Nucleus accumbens (tissue), 56 donors: Measurements from ENCODE around the gene C19orf33.

ENCODE experiments used
- DNase-seq, 56 donors: peaks; one replicate each; lab custom pipeline; 2025; lab: John Stamatoyannopoulos, UW

Gene C19orf33

DNA sequence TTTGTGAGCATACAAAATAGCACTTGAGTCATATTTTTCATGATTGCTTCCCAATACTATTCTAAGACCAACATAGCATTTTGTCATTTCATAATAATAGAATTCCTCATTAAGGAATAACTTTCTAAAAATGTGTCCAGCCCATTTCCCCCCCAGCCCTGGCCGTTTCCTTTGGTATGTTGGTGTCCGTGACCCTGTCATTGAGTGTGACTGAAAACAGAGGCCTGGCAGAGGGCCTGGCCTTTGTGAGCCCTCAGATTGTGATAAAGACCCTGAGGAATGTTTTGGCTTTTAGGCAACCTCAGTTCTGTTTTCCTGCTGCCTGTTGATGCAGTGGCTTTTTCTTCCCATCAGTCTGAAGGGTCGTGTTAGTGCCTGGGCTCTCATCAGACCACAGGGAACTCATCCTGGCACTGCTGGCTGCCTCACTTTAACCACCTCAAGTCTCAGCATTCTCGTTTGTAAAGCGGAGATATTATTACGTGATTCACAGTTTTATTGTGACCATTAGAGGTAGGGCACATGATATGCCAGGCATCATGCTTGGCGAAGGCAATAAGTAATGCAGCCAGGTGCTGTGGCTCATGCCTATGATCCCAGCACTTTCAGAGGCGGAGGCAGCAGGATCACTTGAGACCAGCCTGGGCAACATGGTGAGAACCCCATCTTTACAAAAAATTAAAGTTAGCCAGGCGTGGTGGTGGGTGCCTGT lies 25.9 kb upstream of the C19orf33 start:
- no peak for DNase-seq

DNA sequence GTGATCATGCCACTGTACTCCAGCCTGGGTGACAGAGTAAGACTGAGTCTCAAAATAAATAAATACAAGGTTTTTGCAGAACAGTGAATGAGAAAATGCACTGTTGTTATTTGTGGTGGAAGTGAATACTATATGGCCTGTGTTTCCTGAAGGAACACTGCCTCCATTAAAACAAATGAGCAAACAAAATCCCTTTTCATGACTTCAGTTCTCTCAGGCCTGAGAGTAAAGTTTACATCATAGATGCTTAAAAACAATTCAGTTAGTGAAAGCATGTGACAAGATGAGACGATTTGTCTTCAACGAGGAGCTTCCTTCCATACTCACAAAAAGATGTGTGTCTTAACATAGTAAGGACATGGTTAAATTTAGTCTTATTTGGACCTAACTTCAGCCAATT lies 25.3 kb upstream of the C19orf33 start:
- no peak for DNase-seq

- DNase-seq, result no peak
Observed at GRCh38 chr19:38280030-38280921, 23.8 kb upstream of the C19orf33 start.

DNA sequence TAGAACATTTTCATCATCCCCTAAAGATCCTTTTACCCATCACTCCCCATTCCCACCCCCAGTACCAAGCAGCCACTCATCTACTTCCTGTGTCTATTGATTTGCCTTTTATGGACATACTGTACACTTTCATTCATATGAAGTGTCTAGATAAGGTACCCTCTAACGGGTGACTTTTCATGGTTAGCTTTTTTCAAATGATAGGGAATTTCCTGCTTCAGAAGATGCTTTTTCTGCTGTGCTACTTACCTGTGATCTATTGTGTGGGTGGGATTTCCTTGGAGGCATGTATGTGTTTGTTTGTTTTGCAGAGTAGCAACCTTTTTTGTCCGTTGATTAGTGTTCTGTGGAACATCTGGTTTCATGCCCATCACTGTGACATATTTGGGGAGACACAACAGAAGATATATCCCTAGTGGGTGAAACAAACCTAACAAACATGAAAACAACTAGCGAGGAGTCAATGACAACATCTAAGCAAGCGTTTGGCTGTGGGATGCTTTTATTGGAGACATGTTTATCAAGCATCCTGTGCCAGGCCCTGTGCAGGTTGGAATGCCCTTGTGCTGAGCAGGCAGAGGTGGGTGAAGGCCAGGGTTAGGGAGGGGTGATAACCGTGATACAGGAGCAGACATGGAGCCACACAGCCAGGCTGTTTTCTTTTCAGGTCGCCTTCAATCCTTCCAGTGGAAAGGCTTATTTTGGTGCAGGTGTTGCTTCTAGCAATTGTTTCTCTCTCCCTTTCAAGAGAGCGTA lies 22.1 kb upstream of the C19orf33 start:
- DNase-seq, result no peak

DNA sequence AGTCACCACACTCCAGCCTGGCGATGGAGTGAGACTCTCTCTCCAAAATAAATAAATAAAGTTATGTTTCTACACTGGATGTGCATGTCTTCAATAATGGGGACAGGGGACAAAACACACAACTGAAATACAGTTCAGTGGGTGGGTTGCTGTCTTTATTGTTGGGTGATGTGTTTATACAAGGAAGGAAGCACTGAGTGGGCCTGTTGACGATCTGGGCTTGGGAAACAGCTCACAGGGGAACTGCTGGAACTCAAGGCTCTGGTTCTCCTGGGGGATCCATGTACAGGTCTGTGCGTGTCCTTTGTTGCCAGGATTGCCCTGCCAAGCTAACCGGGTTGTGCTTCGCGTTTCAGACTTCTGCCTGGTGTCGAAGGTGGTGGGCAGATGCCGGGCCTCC lies 20.8 kb upstream of the C19orf33 start:
- no peak for DNase-seq

DNA sequence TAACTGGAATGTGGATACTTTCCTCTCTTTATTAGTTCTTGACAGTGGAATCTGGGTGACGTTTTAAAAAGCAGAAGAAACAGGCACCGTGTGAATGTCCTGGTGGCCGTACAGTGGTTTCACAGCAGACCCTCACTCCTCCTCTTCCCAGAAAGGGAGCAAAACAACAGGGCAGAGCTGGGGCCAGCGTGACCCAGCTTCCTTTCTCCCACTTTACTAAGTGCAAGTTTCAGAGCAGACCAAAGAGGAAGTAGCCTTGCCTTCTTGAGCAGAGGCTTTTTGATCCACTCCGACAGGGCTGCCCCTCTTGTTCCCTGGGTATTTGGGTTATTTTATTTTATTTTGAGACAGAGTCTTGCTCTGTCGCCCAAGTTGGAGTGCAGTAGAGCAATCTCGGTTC lies 19.6 kb upstream of the C19orf33 start:
- peak in 1 of 56 donors; percentile 14 for DNase-seq

GRCh38 chr19:38285567-38285966 lies 18.5 kb upstream of the C19orf33 start:
- no peak for DNase-seq

GRCh38 chr19:38287604-38288003 lies 16.4 kb upstream of the C19orf33 start:
- DNase-seq, result peak in 4 of 56 donors; percentile 8 to 23 (median 18)

GRCh38 chr19:38288123-38288855 lies 15.8 kb upstream of the C19orf33 start:
- DNase-seq, result peak in 1 of 56 donors; percentile 13

- peak in 10 of 56 donors; percentile 4 to 51 (median 22) for DNase-seq
Observed at GRCh38 chr19:38289955-38290354, 14.1 kb upstream of the C19orf33 start.

- no peak for DNase-seq
Observed at GRCh38 chr19:38290631-38291147, 13.4 kb upstream of the C19orf33 start.

DNA sequence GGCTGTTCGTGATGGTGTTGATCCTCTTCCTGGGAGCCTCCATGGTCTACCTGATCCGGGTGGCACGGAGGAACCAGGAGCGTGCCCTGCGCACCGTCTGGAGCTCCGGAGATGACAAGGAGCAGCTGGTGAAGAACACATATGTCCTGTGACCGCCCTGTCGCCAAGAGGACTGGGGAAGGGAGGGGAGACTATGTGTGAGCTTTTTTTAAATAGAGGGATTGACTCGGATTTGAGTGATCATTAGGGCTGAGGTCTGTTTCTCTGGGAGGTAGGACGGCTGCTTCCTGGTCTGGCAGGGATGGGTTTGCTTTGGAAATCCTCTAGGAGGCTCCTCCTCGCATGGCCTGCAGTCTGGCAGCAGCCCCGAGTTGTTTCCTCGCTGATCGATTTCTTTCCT lies 12.2 kb upstream of the C19orf33 start:
- DNase-seq, result no peak

DNA sequence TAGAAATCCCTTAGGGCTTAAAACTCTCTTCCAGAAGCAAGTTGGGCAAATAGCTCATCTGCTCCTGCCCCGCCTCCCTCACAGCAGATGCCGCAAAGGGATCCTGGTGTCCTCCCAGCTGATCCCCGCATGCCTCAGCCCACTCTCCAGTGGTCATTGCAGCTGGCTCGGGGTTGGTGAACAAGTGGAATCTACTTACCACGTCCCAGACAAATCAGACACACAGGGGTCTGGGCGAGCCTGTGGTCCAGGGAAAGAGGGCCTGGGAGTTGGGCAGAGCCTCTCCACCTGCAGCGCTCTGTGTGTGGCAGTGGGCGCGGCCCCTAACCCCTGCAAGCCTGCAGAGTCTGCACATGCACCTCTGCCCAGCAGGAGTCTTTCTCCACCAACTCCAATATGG lies 10.8 kb upstream of the C19orf33 start:
- DNase-seq, result no peak

DNA sequence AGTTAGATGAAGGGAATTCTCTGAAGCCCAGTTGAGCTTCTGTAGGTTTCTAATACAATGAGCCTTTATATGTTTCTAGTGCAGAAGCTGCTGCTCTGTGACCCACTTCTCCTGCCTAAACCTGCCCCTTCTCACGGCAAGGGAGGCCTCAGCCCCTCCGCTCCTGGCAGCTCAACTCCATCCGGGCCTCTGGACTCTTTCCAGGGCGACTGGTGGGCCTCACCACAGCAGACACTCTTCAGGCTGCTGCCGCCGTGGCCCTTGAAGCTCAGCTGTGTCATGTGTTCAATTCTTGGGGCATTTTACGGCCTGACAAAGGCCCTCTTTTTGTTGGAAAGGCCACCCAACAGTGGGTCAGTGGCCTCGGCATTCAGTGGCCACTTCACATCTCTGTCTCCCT lies 10.0 kb upstream of the C19orf33 start:
- DNase-seq, result peak in 25 of 56 donors; percentile 4 to 65 (median 24)

GRCh38 chr19:38298821-38299680 lies 5.0 kb upstream of the C19orf33 start:
- no peak for DNase-seq

GRCh38 chr19:38304352-38304865 lies 358 bp downstream of the C19orf33 start:
- DNase-seq, result no peak

GRCh38 chr19:38304866-38305429 lies 897 bp downstream of the C19orf33 start:
- no peak for DNase-seq

DNA sequence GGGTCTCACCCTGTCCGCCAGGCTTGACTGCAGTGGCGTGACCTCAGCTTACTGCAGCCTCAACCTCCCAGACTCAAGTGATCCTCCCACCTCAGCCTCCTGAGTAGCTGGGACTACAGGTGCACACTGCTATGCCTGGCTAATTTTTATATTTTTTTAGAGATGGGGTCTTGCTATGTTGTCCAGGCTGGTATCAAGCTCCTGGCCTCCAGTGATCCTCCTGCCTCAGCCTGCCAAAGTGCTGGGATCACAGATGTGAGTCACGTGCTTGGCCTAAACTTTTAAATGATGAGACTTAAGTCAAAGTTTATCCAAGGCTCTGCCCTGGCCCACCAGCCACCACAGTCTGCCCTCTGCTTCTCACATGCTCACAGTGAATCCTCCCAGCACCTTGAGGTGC lies 2.2 kb downstream of the C19orf33 start:
- DNase-seq, result no peak

- no peak for DNase-seq
Observed at GRCh38 chr19:38307076-38307475, 3.0 kb downstream of the C19orf33 start.
